Measurements from ENCODE around the gene KRT79. TPM values are rescaled to one million over a fixed set of nuclear protein-coding genes. Genes with fewer than 3 reads are reported as not detected.

KRT79 gene
- total and polyA plus RNA-seq, 11 donors: 0.24 TPM; not detected in 10

- ATAC-seq: no peak
- TF ChIP-seq POLR2A (IDR thresholded peaks at IDR 0.05) (no peak), CTCF (IDR thresholded peaks at IDR 0.05) (no peak)
- H3K27me3 ChIP-seq: peaks cover 0 to 16% (median 0%) of the 10 kb centered on the region in 9 donors
- H3K27ac ChIP-seq: no peak overlapping the region
- H3K4me1 ChIP-seq: no peaks in the 10 kb centered on the region
- H3K36me3 ChIP-seq: no peaks in the 10 kb centered on the region
- H3K4me3 ChIP-seq: no peak overlapping the region
- WGBS, 4 donors: 81 to 89% (median 83%) methylated on average over 16 of the region's 16 CpGs
- DNase-seq: no peak
- no peaks in the 10 kb centered on the region for H3K9me3 ChIP-seq
- intact Hi-C loops (cut with DNase I): no loop called here
Observed at GRCh38 chr12:52807544-52808470, 26.3 kb downstream of the KRT79 start.

GRCh38 chr12:52806821-52807543 lies 27.1 kb downstream of the KRT79 start:
- intact Hi-C loops (cut with DNase I): no loop called here
- Histone ChIP-seq H3K4me3 (no peak overlapping the region), H3K36me3 (no peaks in the 10 kb centered on the region), H3K27me3 (peaks cover 0 to 16% (median 0%) of the 10 kb centered on the region in 9 donors), H3K4me1 (no peaks in the 10 kb centered on the region), H3K9me3 (no peaks in the 10 kb centered on the region), H3K27ac (no peak overlapping the region)
- TF ChIP-seq CTCF (IDR thresholded peaks at IDR 0.05) (no peak), POLR2A (IDR thresholded peaks at IDR 0.05) (no peak)
- ATAC-seq (no peak), DNase-seq (no peak)
- 82 to 89% (median 86%) methylated on average over 10 to 11 of the region's 11 CpGs for WGBS, 4 donors

- 88 to 99% (median 94%) methylated on average over 3 of the region's 3 CpGs for WGBS, 4 donors
- no peak for ATAC-seq
- Histone ChIP-seq H3K4me3 (no peak overlapping the region), H3K27ac (no peak overlapping the region), H3K36me3 (no peaks in the 10 kb centered on the region), H3K27me3 (peaks cover 0 to 16% (median 0%) of the 10 kb centered on the region in 9 donors), H3K9me3 (no peaks in the 10 kb centered on the region), H3K4me1 (no peaks in the 10 kb centered on the region)
- TF ChIP-seq CTCF (IDR thresholded peaks at IDR 0.05) (no peak), POLR2A (IDR thresholded peaks at IDR 0.05) (no peak)
- no peak for DNase-seq
- intact Hi-C loops (cut with DNase I): no loop called here
Observed at GRCh38 chr12:52806169-52806811, 27.8 kb downstream of the KRT79 start.

GRCh38 chr12:52805739-52806138 lies 28.4 kb downstream of the KRT79 start:
- H3K9me3 ChIP-seq: no peaks in the 10 kb centered on the region
- no peaks in the 10 kb centered on the region for H3K4me1 ChIP-seq
- TF ChIP-seq POLR2A (IDR thresholded peaks at IDR 0.05) (no peak), CTCF (IDR thresholded peaks at IDR 0.05) (no peak)
- peaks cover 0 to 16% (median 0%) of the 10 kb centered on the region in 9 donors for H3K27me3 ChIP-seq
- no peak for DNase-seq
- no peak overlapping the region for H3K4me3 ChIP-seq
- H3K36me3 ChIP-seq: no peaks in the 10 kb centered on the region
- WGBS, 4 donors: 67 to 76% (median 76%) methylated on average over 3 of the region's 3 CpGs
- no peak for ATAC-seq
- H3K27ac ChIP-seq: no peak overlapping the region
- intact Hi-C loops (cut with DNase I): no loop called here

All from heart left ventricle (tissue), 16 donors.